Pancreas (tissue), 8 donors: ENCODE data around the gene TLL2. TPM values are rescaled to one million over a fixed set of nuclear protein-coding genes. Genes with fewer than 3 reads are reported as not detected.

Source experiments
- polyA plus RNA-seq, 2 donors: library from polyadenylated mRNA; stranded (reverse); fragments of 200-250 nt; gene quantifications; one replicate each; pipeline ENCODE4 v1.2.3, GENCODE V29; 2013
- total RNA-seq, 6 donors: library from RNA; stranded (reverse); fragmentation: NEBNext Ultra II Directional in 4 of 6; extraction: Animal tissue kit (Norgen Biotek cat#: 25700) in 4 of 6; gene quantifications; one replicate each; pipeline versions ENCODE4 v1.2.1 to v1.2.4, GENCODE V29; 2021 to 2023
- donor health status: healthy with polysubstance abuse.
- donor health status: DM: no; HTN: no; CAD: no; lungs with moderate emphysema.
- donor health status: DM: no; HTN: no; CAD: no.
- donor health status: Bipolar disorder and iron deficiency.
- donor health status: DM: yes; HTN: yes; CAD: no.
- donor health status: DM: no; HTN: no; CAD: no.
- donor health status: DM: no; HTN: no; CAD: no.
- donor health status: DM: yes; HTN: yes; CAD: no.

The TLL2 gene
- total and polyA plus RNA-seq, 8 donors: 0.14 to 0.97 (median 0.27) TPM

Other genes with a start within 250 kb of the TLL2 start
- 10 to 100 TPM in 5 of 6 donors, 1 to 10 TPM in 1; 7.1 to 25.8 (median 12.8) TPM for gene BLNK, start 242.4 kb downstream of the TLL2 start, total RNA-seq
- 10 to 100 TPM; 10.4 to 12.9 TPM for gene BLNK, start 242.4 kb downstream of the TLL2 start, polyA plus RNA-seq
- gene DNTT, start 209.5 kb downstream of the TLL2 start, total RNA-seq: not detected
- under 1 TPM in 1 of 2 donors, not detected in 1; 0.12 TPM for gene DNTT, start 209.5 kb downstream of the TLL2 start, polyA plus RNA-seq
- gene OPALIN, start 154.9 kb downstream of the TLL2 start, total RNA-seq: not detected
- not detected for gene OPALIN, start 154.9 kb downstream of the TLL2 start, polyA plus RNA-seq
- 100 to 1,000 TPM in 2 of 6 donors, 10 to 100 TPM in 4; 54.4 to 110 (median 77.4) TPM for gene TM9SF3, start 73.1 kb upstream of the TLL2 start, total RNA-seq
- gene TM9SF3, start 73.1 kb upstream of the TLL2 start, polyA plus RNA-seq: 10 to 100 TPM; 15.5 to 31.8 TPM
- 10 to 100 TPM; 15.0 to 71.0 (median 32.0) TPM for gene PIK3AP1, start 206.6 kb upstream of the TLL2 start, total RNA-seq
- 10 to 100 TPM; 15.7 to 16.2 TPM for gene PIK3AP1, start 206.6 kb upstream of the TLL2 start, polyA plus RNA-seq